HG03571 (cell line): ENCODE data around the gene COL7A1.
"Not testable (repeated sequence)": the region's sequence is repeated elsewhere in the genome, so short reads cannot be mapped to it uniquely, and the experiment has no call there.

Experiments
- ATAC-seq: cut with Tn5 transposase; IDR thresholded peaks from one replicate; pipeline ENCODE4 v1.9.1; 2021; ENCODE audit not compliant: unreplicated experiment

The COL7A1 gene

DNA sequence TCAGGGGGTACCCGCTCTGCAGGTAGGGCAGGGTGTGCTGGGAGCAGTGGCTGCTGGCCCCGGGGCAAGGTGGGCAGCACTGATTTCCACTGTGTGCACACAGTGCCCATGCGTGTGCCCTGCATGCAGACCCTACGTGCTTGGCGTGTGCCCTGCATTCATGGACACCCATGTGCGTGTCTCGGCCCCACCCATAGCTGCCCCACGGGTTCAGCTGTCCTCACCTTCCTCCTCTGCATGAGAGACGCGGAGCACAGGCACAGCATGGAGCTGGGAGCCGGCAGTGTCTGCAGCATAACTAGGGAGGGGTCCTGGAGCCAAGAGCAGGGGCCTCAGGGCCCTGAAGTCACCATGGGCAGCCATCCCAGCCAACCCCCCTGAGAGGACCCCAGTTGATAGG, 29.9 kb downstream of the COL7A1 start:
- ATAC-seq, result no peak

DNA sequence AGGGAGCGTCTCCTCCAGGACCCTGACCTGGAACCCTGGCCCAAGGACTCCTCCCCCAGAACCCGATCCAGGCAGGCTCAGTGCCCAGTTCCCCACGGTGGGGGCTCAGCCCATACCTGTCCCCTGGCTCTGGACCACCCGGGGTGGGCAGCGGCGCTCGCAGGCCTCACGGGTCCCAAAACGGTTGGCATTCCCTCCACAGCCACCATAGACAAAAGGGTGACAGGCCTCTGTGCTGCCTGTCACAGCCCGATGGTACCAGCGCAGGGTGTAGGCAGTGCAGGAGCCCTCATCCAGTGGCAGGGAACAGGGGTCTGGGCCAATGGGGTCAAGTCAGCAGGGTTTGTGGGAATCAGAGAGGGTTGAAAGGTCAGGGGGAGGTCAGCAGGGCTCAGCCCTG, 30.5 kb downstream of the COL7A1 start:
- no peak for ATAC-seq

DNA sequence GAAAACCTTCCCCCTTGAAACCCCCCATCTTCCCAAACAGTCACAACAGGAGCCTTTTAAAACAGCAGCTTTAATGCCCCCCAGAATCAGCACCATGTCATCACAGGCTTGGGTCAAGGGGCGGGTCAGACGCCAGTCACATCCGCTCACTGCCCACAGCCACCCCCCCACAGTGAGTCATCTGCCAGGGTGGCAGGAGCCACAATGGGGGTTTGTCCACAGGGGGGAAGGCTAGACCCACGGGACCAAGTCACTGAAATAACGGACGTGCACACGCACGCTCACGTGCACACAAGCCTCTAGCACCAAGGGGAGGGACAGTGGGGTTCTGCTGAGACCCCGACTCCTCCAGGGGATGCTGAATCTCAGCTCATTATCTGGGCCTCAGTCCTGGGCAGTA, 31.1 kb downstream of the COL7A1 start:
- ATAC-seq, result no peak

DNA sequence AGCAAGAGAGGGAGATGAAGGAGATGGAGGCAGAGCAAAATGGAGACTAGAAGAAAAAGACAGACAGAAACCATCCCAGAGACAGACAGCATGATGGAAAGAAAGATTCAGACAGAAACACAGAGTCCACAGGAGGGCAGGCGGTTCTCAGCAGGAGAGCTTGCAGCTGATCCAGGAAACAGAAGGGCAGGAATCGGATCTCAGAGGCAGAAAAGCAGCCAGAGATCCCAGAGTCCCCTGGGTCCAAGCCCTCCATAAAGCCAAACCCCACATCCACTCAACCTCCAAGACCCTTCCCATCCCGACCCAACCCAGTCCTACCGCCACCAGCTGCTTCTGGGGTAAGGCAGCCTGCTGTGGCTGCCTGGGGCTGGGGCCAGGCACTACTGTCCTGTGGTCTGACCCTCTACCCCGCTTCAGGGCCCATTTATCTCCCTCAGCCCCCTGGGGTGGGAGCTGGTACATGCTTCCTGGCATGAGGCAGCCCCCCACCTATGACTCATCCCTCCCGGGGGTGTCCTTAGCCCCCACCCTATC, 31.7 kb downstream of the COL7A1 start, which contains the start of gene UCN2:
UCN2 (minus strand) TSS at position 400 of the 537 bp plus-strand sequence. CDS start 657 bp downstream, outside the sequence.
- ATAC-seq, result no peak

DNA sequence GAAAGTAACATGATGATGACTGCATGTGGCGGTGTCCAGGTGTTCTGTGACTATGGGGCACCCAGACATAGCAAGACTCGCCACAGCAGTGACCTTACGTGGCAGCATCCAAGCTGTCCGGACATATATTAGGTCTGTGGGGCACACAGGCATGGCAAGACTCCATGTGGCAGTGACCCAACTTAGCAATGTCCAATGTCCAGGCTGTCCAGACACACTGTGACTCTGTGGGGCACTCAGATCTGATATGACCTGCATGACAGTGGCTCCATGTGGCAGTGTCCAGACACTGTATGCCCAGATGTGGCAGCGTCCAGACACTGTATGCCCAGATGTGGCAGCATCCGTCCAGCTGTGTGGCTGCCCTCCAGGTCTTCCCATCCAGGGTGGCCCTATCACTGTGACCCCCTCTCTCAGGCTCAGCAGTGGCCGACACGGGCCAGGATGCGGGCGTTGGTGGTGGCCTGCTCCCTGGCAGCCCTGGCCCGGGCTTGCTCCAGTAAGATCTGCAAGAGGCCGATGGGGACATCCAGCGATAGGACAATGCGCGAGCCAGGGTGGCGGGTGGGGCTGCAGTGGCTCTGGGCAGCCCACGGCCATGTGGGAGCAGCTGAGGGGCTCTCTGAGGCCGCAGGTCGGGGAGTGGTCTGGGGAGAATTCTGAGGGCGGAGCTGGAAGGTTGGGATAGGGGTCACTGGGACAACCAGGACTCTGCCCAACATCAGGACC, 32.6 kb downstream of the COL7A1 start:
- ATAC-seq, result no peak

DNA sequence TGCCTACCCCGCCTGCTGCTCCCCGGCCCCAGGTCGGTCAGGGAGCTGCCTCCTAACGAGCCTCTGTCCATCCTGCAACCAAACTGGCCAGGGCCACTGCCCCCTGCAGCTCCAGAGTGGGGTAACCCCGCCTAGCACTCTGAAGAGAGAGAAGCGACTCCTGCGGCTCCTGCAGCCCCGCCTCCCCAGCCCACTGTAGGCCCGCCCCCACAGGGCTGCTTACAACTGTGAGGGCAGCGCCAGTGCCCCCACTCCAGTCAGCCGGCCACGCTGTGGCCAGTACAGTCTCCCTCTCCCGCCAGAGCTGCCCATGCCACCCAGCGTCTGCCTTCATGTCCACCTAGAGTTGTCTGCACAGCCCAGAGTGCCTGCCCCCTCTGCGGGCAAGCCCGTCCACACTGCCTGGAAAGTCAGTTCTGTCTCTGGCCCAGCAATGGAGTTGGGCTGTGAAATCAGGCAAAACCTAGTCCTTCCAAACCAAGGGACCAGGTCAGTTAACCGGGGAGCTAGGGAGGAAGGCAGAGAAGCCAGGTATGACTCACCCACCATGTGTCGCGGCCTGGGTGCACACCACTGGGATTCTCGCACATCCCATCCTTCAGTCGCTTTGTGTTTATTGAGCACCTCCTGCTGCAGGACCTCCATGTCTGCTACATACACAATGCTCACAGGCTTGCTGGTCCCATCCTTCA, 33.9 kb downstream of the COL7A1 start:
- no peak for ATAC-seq

DNA sequence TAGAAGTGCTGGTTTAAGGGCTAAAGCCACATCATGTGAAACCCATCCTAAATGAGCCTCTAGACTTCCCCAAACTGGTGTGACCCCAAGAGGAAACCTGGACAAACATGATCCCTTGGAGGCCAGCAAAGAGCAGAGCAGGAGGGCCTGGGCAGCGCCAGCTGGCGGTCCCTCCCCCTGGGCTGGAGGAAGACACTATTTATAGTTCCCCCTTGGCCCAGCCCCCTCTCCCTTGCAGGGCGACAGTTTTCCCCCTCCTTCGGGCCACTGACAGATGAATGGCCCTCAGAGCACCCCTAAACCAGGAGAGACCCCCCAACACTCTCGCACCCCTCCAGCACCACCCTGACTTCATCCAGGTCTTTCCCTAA, 34.5 kb downstream of the COL7A1 start:
- no peak for ATAC-seq

DNA sequence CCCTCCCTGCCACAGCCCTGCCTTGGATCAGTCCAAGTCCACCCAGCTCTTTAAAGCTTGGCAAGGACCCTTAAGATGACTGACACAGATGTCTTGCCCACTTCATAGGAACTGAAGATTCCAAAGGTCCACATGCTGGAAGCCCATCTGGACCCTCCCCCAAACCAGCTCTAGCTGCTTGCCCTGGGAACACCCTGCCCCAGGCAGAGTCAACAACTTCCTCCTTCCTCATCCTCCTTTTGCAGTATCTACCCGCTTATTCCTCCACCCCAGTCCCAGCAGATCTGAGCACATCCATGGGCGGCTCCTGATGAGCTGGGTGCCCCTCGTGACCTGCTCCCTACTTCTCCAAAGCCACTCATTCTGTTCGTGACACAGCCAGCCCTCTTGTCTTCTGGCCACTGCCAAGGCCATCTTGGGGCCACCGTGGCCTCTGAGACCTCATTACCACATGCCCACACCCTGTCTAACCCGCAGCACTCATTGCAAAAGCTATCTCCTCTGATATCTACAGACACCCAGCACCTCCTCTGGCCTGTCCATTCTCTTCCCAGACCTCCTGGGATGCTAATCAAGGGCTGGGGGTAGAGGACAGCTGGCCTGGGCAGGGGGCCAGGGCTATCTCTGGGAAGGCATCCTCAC, 36.5 kb downstream of the COL7A1 start:
- no peak for ATAC-seq

DNA sequence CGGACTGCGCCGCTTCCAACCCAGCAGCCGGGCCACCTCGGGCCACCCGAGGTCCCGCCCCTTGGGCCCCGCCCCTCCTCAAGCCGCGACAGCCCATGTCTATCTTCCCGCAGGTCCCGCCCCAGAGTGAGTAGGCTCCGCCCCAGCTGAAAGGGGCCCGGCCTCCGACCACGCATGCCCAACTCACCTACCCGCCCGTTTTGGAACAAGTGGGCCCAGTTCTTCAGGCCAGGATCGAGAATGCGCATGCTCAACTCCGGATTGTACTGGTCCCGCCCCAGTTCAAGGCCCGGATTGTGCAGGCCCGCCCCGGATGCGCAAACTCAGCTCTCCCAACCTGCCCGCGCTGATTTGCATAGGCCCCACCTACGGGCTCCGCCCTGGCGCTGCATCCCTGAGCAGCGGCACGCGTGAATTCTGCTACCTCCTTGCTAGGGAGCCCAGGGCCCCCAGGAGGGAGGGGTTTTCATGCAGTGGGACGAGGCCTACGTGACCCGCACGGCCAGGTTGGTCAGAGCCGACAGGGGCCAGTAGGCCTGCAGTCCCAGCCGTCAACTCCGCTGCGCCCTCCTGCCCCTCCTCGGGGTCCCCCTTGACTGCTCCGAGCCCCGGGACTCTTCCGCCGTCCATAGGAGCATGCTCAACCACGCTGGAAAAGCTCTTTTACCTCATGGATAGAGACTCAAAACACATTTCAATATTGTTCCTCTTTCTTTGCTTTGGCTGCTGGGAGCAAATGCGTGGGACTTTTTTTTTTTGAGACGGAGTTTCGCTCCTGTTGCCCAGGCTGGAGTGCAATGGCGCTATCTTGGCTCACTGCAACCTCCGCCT, 38.1 kb downstream of the COL7A1 start, which contains the start of gene PFKFB4:
PFKFB4 (minus strand) TSS at position 8 of the 831 bp plus-strand sequence. CDS start 26 bp downstream, outside the sequence.
- ATAC-seq, result peak; percentile 81

DNA sequence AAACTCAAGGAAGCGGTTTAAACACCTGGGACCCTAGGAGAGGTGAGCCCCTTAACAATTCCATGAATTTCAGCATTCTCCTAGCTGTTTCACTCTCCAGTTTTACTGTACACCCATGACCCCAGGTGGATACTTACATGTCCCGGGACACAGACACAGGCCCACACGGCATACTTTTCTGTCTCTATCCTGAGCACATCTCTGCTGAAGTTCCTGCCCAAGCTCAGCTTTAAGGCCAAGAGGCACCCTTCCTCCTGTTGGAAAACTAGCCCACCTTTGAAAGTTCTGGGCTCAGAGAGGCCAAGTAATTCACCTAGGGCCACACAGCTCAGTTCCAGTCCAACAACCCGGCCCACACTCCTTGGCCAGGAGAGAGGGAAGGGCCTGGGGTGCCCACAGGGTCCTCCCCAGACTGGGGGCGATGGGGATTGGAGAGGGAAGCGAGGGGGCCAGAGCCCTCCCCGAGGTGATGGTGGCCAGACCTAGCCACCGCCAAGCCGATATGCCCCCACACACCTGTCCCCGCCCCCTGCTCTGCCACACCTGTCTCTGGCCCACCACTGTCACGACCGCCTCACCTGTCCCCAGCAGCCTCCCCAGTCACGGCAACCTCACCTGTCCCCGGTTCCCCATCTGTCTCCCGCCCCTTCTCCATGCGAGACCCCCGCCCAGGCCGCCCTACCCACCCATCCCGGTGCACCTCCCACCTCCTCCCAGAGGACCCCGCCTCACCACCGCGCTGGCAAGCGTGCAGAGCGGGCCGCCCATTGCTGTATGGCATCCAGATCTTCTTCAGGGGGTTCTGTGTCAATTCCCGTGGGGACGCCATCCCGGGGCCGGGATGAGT, 39.0 kb downstream of the COL7A1 start:
- ATAC-seq, result no peak

DNA sequence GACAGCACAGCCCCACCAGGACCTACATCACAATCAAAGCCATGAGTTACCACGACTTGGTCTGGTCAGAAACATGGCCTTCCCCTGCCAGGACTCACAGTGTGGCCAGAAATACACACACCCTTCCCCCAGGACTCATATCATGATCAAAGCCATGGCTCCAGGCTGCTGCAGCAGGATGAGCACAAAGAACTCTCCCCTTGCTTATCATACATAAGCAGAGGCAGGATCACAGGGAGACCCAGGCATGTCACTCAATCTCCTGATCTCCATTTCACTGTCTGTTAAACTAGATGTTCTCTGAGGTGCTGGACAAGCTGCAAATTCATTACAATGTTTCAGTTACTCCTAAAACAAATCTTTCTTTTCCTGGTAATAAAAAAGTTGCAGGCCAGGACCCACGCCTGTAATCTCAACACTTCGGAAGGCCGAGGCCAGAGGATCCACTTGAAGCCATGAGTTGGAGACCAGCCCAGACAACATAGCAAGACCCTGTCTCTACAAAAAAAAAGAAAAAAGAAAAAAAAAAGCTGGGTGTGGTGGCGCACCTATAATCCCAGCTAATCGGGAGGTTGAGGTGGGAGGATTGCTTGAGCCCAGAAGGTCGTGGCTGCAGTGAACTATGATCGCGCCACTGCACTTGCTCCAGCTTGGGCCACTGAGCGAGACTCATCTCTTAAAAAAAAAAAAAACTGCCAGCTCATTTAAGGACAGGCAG, 39.7 kb downstream of the COL7A1 start:
- no peak for ATAC-seq

DNA sequence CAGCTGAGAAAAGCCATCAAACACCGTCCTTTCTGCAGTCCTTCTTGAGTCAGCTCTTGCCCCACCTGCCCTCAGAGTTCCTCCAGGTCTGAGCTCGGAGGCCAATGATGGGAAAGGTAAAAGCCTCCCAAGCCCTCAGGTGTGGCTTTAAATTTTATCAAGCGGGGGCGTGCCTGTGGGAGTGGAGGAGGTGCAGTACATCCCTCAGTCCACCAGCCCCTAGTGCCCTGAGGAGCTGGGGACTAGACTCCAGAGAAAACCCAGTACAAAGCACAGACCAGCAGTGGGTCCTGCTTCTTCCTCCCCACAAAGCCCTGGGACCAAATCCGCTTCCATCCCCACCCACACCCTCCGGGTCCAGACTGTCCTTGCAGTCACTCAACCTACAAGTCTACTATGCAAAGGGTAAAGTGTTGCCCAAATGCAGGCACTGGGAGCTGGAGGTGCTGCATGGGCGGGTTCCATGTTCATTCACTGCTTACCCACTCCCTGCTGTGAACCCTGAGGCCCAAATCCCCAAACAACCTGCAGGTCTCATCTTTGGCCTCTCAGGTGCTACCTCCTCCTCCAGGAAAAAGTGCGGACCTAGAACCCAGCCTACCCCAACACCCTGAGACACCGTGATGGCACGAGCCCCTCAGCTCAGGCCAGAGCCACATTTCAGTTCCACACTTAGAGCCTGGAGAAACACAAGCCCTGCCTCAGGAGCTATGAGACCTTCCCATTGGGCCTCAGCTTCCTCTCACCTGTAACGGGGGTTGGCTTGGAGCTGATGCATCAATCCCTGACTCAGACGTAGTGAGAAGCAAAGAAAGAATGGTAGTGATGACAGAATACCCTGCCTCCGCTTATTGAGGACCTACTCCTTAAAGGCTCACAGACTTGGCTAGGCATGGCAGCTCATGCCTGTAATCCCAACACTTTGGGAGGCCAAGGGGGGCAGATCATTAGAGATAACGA, 41.0 kb downstream of the COL7A1 start:
- ATAC-seq, result no peak

DNA sequence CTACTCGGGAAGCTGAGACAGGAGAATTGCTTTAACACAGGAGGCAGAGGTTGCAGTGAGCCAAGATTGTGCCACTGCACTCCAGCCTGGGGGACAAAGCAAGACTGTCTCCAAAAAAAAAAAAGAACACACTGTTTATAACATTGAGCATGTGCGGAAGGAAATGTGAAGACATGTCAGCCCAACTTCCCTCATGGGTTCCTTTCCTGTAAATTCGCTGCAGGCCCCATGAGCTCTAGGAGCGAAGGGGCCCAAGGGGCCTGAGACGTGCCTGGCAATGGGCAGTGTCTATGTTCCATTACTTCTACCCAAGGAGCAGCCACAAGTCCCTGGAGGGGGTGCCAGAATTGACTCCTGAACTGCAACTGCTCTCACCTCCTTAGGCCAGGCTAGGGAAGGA, 41.8 kb downstream of the COL7A1 start:
- no peak for ATAC-seq

DNA sequence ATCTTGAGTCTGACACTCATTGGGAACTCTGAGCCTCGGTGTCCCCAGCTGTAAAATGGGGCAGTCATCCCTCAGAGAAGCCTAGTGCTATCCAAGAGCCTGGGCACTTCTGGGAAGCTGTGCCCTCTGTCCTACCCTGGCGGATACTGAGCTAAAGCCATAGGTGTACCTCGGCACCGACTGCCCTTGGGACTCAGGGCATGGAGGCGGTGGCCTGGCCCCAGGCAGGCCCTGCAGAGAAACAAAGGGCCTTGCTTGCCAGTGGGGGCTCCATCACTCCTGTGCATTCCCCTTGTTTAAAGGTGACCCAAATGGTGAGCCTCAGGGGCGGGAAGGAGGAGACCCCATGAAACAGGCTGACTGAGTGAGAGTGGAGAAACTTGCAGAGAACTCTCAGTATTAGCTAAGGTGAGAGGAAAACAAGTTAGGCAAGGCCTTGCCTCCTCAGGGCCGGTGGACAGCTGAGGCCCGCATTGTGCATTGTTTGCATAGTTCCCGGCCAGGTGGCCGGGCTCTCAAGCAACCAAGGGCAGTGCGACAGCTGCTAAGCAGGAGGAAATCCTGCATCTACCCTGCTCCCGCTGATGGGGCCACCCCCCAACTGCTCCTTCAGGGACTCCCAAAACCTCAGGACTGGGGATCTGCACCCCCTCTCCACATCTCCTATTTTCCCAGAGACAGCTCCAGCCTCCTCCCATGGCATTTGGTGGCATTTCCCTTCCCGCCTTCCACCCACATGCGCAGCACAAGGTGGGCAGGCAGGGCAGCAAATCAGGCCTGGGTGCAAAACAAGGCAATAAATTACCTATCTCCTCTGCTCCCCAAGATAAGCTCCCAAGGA, 42.8 kb downstream of the COL7A1 start:
- no peak for ATAC-seq

DNA sequence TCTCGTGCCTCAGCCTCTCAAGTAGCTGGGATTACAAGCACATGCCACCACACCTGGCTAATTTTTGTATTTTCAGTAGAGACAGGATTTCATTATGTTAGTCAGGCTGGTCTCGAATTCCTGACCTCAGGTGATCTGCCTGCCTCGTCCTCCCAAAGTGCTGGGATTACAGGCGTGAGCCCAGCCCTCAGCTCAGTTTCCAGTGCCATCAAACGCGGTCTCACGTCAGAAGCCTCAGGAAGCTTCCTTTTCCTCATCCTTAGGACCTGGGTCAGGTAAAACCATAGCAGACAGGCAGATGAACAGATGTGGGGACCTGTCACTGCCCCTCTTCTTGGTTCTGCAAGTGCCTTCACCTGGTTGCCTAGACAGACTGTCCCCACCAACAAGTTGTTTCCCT, 43.5 kb downstream of the COL7A1 start:
- not testable (repeated sequence) for ATAC-seq

DNA sequence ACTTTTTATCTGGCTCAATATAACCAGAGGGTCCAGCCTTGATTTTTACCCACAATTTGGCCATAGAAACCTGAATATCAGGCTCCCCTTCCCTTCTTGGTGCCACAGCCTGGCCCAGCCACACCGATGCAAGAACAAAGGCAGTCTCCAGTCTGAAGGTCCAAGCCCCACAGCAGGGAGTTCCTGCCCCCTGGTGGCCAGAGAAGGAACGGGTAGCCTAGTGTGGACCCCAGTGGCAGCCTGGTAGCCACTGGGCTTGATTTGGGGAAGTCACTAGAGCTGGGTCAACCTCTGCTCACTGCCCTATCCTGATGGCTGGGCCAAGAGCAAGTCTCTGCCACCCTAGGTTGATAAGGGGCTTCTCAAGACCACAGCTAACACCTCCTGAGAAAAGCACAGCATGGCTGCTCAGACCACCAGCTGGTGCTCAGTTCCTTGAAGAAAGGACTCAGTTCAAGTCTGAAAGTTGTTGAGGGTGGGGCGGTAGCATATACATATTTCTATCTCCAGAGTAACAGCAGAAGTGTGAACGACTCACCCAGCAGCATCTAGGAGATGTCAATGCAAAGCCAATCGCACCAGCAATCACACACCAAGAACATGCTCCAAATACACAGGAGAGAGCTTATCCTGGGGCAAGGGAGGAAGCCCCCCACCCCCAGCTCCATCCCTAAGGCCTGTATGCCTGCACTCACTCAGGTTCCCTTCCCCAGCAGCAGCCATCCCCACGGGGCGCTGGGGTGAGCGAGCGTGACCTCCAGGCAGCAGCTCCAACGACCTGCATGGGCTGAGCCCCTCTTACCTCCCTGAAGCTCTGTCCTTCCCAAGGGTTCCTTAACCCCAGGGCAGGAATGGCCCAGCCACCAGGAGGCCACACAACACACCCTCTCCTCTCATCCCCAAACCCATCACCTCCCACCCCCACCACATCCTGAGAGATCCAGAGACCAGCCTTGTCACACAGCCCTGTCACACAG, 46.1 kb downstream of the COL7A1 start:
- no peak for ATAC-seq
